ENCODE results near the gene PEX11B.

PEX11B gene

DNA sequence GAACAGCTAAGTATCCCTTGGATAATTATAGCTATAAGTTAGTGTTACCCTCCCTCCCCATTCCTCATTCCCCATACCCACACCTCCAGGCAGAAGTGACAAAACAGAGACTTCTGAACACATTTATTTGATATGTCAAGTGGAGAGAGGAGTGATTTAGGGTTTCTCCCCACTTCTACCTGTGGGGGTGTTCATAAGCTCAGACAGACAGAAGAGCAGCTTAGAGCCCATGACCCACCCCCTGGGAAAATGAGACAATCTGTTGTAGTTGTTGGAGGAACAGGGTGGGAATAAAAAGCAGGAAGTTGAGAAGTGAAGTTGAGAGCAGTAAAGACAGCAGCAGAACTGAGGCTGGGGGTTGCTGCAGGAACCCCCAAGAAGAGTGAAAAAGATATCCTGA, 40.8 kb upstream of the PEX11B start:
- peaks cover 26% of the 10 kb centered on the region for H3K4me1 ChIP-seq (ENCODE audit: control insufficient read depth, insufficient read depth, low read depth, low read length)
- H3K79me1 ChIP-seq (replicated peaks; ENCODE audit: low read length, poor library complexity, severe bottlenecking): peaks cover 8% of the 10 kb centered on the region
- peak overlapping the region; percentile 2 to 51 for H2BK12ac ChIP-seq (ENCODE audit: low read length in 2 of 2)
- no peak overlapping the region for H2AFZ ChIP-seq (ENCODE audit: low read depth, low read length)
- H3K9ac ChIP-seq (ENCODE audit: low read length): no peak overlapping the region
- no peak overlapping the region for H2BK5ac ChIP-seq (ENCODE audit: low read depth, low read length, poor library complexity, severe bottlenecking)
- no peak overlapping the region for H3K4me3 ChIP-seq (ENCODE audit: insufficient read depth in 1 of 2, low read depth in 1 of 2, low read length in 2 of 2)
- no peaks in the 10 kb centered on the region for H3K9me3 ChIP-seq (ENCODE audit: control insufficient read depth, low read length)
- H3K14ac ChIP-seq (ENCODE audit: low read length in 2 of 2): no peak overlapping the region
- H2AK5ac ChIP-seq (ENCODE audit: low read length, severe bottlenecking): no peak overlapping the region
- H4K91ac ChIP-seq (ENCODE audit: low read length): no peak overlapping the region
- no peak overlapping the region for H4K8ac ChIP-seq (ENCODE audit: low read length)
- H3K4me2 ChIP-seq (ENCODE audit: low read length, poor library complexity, severe bottlenecking): no peak overlapping the region
- H3K23ac ChIP-seq (ENCODE audit: low read length in 2 of 2): no peak overlapping the region
- H3K27me3 ChIP-seq (ENCODE audit: control insufficient read depth in 1 of 2, insufficient read depth in 1 of 2, low read length in 2 of 2): no peaks in the 10 kb centered on the region
- no peaks in the 10 kb centered on the region for H3K36me3 ChIP-seq (ENCODE audit: control insufficient read depth in 1 of 2, insufficient read depth in 2 of 2, low read depth in 1 of 2, low read length in 2 of 2)
- no peak overlapping the region for H2BK120ac ChIP-seq (ENCODE audit: low read depth, low read length)
- no peak for DNase-seq
- no peak overlapping the region for H3K4ac ChIP-seq (ENCODE audit: low read depth in 1 of 2, low read length in 2 of 2)
- H3K27ac ChIP-seq (ENCODE audit: low read length, poor library complexity, severe bottlenecking): no peak overlapping the region
- no peak overlapping the region for H2BK15ac ChIP-seq (ENCODE audit: low read depth, poor library complexity, severe bottlenecking)
- H3K18ac ChIP-seq (ENCODE audit: low read depth in 1 of 2, low read length in 2 of 2): no peak overlapping the region

- no peaks in the 10 kb centered on the region for H3K36me3 ChIP-seq (ENCODE audit: control insufficient read depth in 1 of 2, insufficient read depth in 2 of 2, low read depth in 1 of 2, low read length in 2 of 2)
- H3K4me2 ChIP-seq (ENCODE audit: low read length, poor library complexity, severe bottlenecking): no peak overlapping the region
- no peak overlapping the region for H3K4me3 ChIP-seq (ENCODE audit: insufficient read depth in 1 of 2, low read depth in 1 of 2, low read length in 2 of 2)
- no peak overlapping the region for H2AK5ac ChIP-seq (ENCODE audit: low read length, severe bottlenecking)
- no peak overlapping the region for H2BK120ac ChIP-seq (ENCODE audit: low read depth, low read length)
- no peak overlapping the region for H4K8ac ChIP-seq (ENCODE audit: low read length)
- H3K27me3 ChIP-seq (ENCODE audit: control insufficient read depth in 1 of 2, insufficient read depth in 1 of 2, low read length in 2 of 2): no peaks in the 10 kb centered on the region
- no peak overlapping the region for H3K23ac ChIP-seq (ENCODE audit: low read length in 2 of 2)
- no peak overlapping the region for H3K4ac ChIP-seq (ENCODE audit: low read depth in 1 of 2, low read length in 2 of 2)
- no peak overlapping the region for H2BK5ac ChIP-seq (ENCODE audit: low read depth, low read length, poor library complexity, severe bottlenecking)
- H3K79me1 ChIP-seq (replicated peaks; ENCODE audit: low read length, poor library complexity, severe bottlenecking): peaks cover 11% of the 10 kb centered on the region
- no peak overlapping the region for H3K27ac ChIP-seq (ENCODE audit: low read length, poor library complexity, severe bottlenecking)
- H2AFZ ChIP-seq (ENCODE audit: low read depth, low read length): no peak overlapping the region
- DNase-seq: no peak
- no peak overlapping the region for H4K91ac ChIP-seq (ENCODE audit: low read length)
- no peak overlapping the region for H2BK12ac ChIP-seq (ENCODE audit: low read length in 2 of 2)
- no peak overlapping the region for H3K18ac ChIP-seq (ENCODE audit: low read depth in 1 of 2, low read length in 2 of 2)
- no peak overlapping the region for H2BK15ac ChIP-seq (ENCODE audit: low read depth, poor library complexity, severe bottlenecking)
- no peak overlapping the region for H3K14ac ChIP-seq (ENCODE audit: low read length in 2 of 2)
- H3K4me1 ChIP-seq (ENCODE audit: control insufficient read depth, insufficient read depth, low read depth, low read length): peaks cover 24% of the 10 kb centered on the region
- peak overlapping the region; percentile 62 for H3K9ac ChIP-seq (ENCODE audit: low read length)
- H3K9me3 ChIP-seq (ENCODE audit: control insufficient read depth, low read length): no peaks in the 10 kb centered on the region
Measured at GRCh38 chr1:145958734-145959133, 40.2 kb upstream of the PEX11B start.

- Histone ChIP-seq H2AFZ (ENCODE audit: low read depth, low read length) (peak within 1 kb of the TSS; percentile 67), H4K91ac (ENCODE audit: low read length) (peak within 1 kb of the TSS; percentile 87), H3K9me3 (ENCODE audit: control insufficient read depth, low read length) (no peaks in the 10 kb centered on the region), H3K18ac (ENCODE audit: low read depth in 1 of 2, low read length in 2 of 2) (peak within 1 kb of the TSS; percentile 77 to 96), H2BK120ac (ENCODE audit: low read depth, low read length) (peak within 1 kb of the TSS; percentile 50), H3K23ac (ENCODE audit: low read length in 2 of 2) (peak within 1 kb of the TSS in 1 of 2 experiments; percentile 83), H3K4ac (ENCODE audit: low read depth in 1 of 2, low read length in 2 of 2) (peak within 1 kb of the TSS; percentile 57 to 92), H3K27me3 (ENCODE audit: control insufficient read depth in 1 of 2, insufficient read depth in 1 of 2, low read length in 2 of 2) (no peaks in the 10 kb centered on the region), H2BK12ac (ENCODE audit: low read length in 2 of 2) (peak within 1 kb of the TSS in 1 of 2 experiments; percentile 93), H3K27ac (ENCODE audit: low read length, poor library complexity, severe bottlenecking) (peak within 1 kb of the TSS; percentile 74), H3K36me3 (ENCODE audit: control insufficient read depth in 1 of 2, insufficient read depth in 2 of 2, low read depth in 1 of 2, low read length in 2 of 2) (no peaks in the 10 kb centered on the region), H3K79me1 (replicated peaks; ENCODE audit: low read length, poor library complexity, severe bottlenecking) (peaks cover 15% of the 10 kb centered on the region), H3K4me2 (ENCODE audit: low read length, poor library complexity, severe bottlenecking) (peak within 1 kb of the TSS; percentile 66), H3K9ac (ENCODE audit: low read length) (peak within 1 kb of the TSS; percentile 96), H2BK5ac (ENCODE audit: low read depth, low read length, poor library complexity, severe bottlenecking) (peak within 1 kb of the TSS; percentile 77), H3K14ac (ENCODE audit: low read length in 2 of 2) (peak within 1 kb of the TSS in 1 of 2 experiments; percentile 99), H3K4me3 (ENCODE audit: insufficient read depth in 1 of 2, low read depth in 1 of 2, low read length in 2 of 2) (peak within 1 kb of the TSS; percentile 84 to 90), H2BK15ac (ENCODE audit: low read depth, poor library complexity, severe bottlenecking) (peak within 1 kb of the TSS; percentile 15), H3K4me1 (ENCODE audit: control insufficient read depth, insufficient read depth, low read depth, low read length) (peaks cover 19% of the 10 kb centered on the region), H2AK5ac (ENCODE audit: low read length, severe bottlenecking) (no peak within 1 kb of the TSS), H4K8ac (ENCODE audit: low read length) (peak within 1 kb of the TSS; percentile 78)
- DNase-seq: peak; percentile 98
- under 1% methylated on average over 43 of the region's 60 CpGs for WGBS
Measured at GRCh38 chr1:145957443-145958319, 39.2 kb upstream of the PEX11B start, which contains the start of gene LIX1L. Gene LIX1L (minus strand): TSS chr1:145958017. CDS start chr1:145957927, 90 bp downstream.

- H2BK15ac ChIP-seq (ENCODE audit: low read depth, poor library complexity, severe bottlenecking): no peak overlapping the region
- no peak overlapping the region for H2AFZ ChIP-seq (ENCODE audit: low read depth, low read length)
- H3K23ac ChIP-seq (ENCODE audit: low read length in 2 of 2): no peak overlapping the region
- H3K27me3 ChIP-seq (ENCODE audit: control insufficient read depth in 1 of 2, insufficient read depth in 1 of 2, low read length in 2 of 2): no peaks in the 10 kb centered on the region
- no peak overlapping the region for H2BK120ac ChIP-seq (ENCODE audit: low read depth, low read length)
- H2BK5ac ChIP-seq (ENCODE audit: low read depth, low read length, poor library complexity, severe bottlenecking): no peak overlapping the region
- H3K4me2 ChIP-seq (ENCODE audit: low read length, poor library complexity, severe bottlenecking): peak overlapping the region; percentile 66
- 28% methylated on average over 3 of the region's 3 CpGs for WGBS
- no peak overlapping the region for H2AK5ac ChIP-seq (ENCODE audit: low read length, severe bottlenecking)
- H3K14ac ChIP-seq (ENCODE audit: low read length in 2 of 2): no peak overlapping the region
- DNase-seq: peak; percentile 21
- no peak overlapping the region for H2BK12ac ChIP-seq (ENCODE audit: low read length in 2 of 2)
- peaks cover 13% of the 10 kb centered on the region for H3K79me1 ChIP-seq (replicated peaks; ENCODE audit: low read length, poor library complexity, severe bottlenecking)
- H3K9me3 ChIP-seq (ENCODE audit: control insufficient read depth, low read length): no peaks in the 10 kb centered on the region
- H4K91ac ChIP-seq (ENCODE audit: low read length): no peak overlapping the region
- peak overlapping the region; percentile 74 for H3K27ac ChIP-seq (ENCODE audit: low read length, poor library complexity, severe bottlenecking)
- H3K4ac ChIP-seq (ENCODE audit: low read depth in 1 of 2, low read length in 2 of 2): no peak overlapping the region
- no peak overlapping the region for H3K18ac ChIP-seq (ENCODE audit: low read depth in 1 of 2, low read length in 2 of 2)
- peak overlapping the region; percentile 96 for H3K9ac ChIP-seq (ENCODE audit: low read length)
- H3K4me1 ChIP-seq (ENCODE audit: control insufficient read depth, insufficient read depth, low read depth, low read length): peaks cover 14% of the 10 kb centered on the region
- peaks cover 0 to 1% of the 10 kb centered on the region in 2 experiments for H3K36me3 ChIP-seq (ENCODE audit: control insufficient read depth in 1 of 2, insufficient read depth in 2 of 2, low read depth in 1 of 2, low read length in 2 of 2)
- no peak overlapping the region for H4K8ac ChIP-seq (ENCODE audit: low read length)
- peak overlapping the region in 1 of 2 experiments; percentile 90 for H3K4me3 ChIP-seq (ENCODE audit: insufficient read depth in 1 of 2, low read depth in 1 of 2, low read length in 2 of 2)
Measured at GRCh38 chr1:145956781-145957442, 38.4 kb upstream of the PEX11B start.

Data from mesenchymal stem cell (in vitro differentiated cells and primary cell).